ENCODE measurements around the gene KIF26A. TPM values are rescaled to one million over a fixed set of nuclear protein-coding genes. Genes with fewer than 3 reads are reported as not detected.

The KIF26A gene
- total RNA-seq = 0.17 and 0.30 TPM in 2 replicates

DNA sequence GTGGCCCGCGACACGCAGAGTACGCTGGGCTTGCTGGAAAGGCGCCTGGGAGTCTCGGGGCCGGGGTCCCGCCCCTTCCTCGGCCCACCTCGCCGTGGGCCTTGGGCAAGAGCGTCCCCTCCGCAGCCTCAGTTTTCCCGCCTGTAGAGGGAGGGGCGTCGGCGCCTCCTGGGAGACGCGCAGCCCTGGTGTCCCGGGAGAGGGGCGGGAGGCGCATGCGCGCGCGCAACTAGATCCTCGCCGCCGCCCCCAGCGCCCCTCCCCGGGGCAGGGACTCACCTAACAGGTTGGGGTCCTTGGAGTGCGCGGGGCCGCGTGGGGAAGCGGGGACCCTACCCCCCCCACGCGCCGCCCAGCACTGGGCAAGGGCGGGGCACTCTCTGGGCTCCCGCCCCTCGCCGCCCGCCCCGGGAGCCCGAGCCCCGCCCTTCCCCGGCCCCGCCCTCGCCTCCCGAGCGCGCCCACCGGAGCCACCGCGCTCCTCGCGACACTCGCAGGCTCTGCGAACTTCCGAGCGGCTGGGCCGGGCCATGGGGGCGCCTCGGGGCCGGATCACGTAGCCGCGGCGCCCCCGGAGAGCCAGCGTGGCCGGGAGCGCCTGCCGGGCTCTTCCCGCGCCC lies at the start of gene KIF26A:
KIF26A (plus strand) TSS at position 490 of the 620 bp plus-strand sequence. CDS start 136 bp downstream, outside the sequence.

Other genes starting within 250 kb of the KIF26A start
- gene TDRD9, start 210.1 kb upstream of the KIF26A start, total RNA-seq = 0.15 and 0.84 TPM in 2 replicates
- not detected in 2 replicates for gene RD3L, start 196.1 kb upstream of the KIF26A start, total RNA-seq
- gene ASPG, start 52.9 kb upstream of the KIF26A start, total RNA-seq = not detected in 2 replicates

All from bronchus fibroblast of lung (primary cell).